ENCODE results near the gene NCR3LG1. TPM values are rescaled to one million over a fixed set of nuclear protein-coding genes. Genes with fewer than 3 reads are reported as not detected.

Gene NCR3LG1
- total and polyA plus RNA-seq, 9 of the 15 experiments (the other 6 are each of a cell fraction or from before 2014, with no cell fraction given): 4.1 to 39.8 (median 25.1) TPM

DNA sequence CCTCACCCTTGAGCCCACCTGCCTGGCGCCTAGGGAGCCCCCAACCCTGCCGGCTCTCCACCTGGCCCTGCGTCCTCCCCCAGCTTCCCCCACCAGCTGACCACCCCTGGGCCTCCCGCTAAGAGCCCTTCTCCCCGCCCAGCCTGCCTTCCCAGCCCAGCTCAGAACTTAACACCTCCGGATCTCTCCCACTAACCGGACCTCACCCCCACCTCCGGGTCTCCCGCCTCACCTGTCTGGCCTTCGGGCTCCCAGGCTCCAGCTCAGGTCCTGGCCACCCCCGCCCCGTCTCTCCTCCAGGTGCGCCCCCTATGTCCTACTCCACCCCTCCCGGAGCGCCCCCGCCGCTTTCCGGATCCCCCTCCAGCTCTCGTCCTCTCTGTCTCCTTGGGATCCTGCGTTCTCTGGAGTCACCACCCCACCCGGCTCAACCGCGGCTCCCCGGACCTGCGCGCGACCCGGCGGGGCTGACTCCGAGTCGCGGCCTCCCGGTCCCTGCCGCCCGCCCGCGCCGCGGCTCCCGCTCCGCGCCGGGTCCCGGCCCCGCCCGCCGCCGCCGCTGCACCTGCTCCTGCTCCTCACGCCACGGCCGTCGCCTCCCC, 37.1 kb downstream of the NCR3LG1 start, which contains the start of gene KCNJ11 (continued):
- TF ChIP-seq CREB1 (IDR thresholded peaks at IDR 0.05) (no peak), CREB1 (CRISPR knock-in tag; IDR thresholded peaks at IDR 0.05) (no peak), NRF1 (conservative IDR thresholded peaks at IDR 0.05 in 1 of 2, IDR thresholded peaks at IDR 0.05 in 1 of 2) (0 out of 4 replicates have a peak, but pooled peaks of 1 of the 2 experiments have one; percentile 36), ZNF785 (CRISPR knock-in tag; IDR thresholded peaks at IDR 0.05) (no peak), KLF10 (CRISPR knock-in tag; IDR thresholded peaks at IDR 0.05) (no peak), POLR2G (IDR thresholded peaks at IDR 0.05; ENCODE audit: low read depth, low read length) (0 out of 2 replicates have a peak, but pooled peaks have one; percentile 48), NBN (IDR thresholded peaks at IDR 0.05; ENCODE audit: low read depth) (no peak), TAF15 (IDR thresholded peaks at IDR 0.05; ENCODE audit: low read depth, low read length) (no peak), SETDB1 (IDR thresholded peaks at IDR 0.05; ENCODE audit: low read length) (no peak), TEAD1 (CRISPR knock-in tag; IDR thresholded peaks at IDR 0.05) (no peak), ETV5 (CRISPR knock-in tag; IDR thresholded peaks at IDR 0.05; ENCODE audit: low read depth) (no peak)
- TF ChIP-seq, protein P1, sequence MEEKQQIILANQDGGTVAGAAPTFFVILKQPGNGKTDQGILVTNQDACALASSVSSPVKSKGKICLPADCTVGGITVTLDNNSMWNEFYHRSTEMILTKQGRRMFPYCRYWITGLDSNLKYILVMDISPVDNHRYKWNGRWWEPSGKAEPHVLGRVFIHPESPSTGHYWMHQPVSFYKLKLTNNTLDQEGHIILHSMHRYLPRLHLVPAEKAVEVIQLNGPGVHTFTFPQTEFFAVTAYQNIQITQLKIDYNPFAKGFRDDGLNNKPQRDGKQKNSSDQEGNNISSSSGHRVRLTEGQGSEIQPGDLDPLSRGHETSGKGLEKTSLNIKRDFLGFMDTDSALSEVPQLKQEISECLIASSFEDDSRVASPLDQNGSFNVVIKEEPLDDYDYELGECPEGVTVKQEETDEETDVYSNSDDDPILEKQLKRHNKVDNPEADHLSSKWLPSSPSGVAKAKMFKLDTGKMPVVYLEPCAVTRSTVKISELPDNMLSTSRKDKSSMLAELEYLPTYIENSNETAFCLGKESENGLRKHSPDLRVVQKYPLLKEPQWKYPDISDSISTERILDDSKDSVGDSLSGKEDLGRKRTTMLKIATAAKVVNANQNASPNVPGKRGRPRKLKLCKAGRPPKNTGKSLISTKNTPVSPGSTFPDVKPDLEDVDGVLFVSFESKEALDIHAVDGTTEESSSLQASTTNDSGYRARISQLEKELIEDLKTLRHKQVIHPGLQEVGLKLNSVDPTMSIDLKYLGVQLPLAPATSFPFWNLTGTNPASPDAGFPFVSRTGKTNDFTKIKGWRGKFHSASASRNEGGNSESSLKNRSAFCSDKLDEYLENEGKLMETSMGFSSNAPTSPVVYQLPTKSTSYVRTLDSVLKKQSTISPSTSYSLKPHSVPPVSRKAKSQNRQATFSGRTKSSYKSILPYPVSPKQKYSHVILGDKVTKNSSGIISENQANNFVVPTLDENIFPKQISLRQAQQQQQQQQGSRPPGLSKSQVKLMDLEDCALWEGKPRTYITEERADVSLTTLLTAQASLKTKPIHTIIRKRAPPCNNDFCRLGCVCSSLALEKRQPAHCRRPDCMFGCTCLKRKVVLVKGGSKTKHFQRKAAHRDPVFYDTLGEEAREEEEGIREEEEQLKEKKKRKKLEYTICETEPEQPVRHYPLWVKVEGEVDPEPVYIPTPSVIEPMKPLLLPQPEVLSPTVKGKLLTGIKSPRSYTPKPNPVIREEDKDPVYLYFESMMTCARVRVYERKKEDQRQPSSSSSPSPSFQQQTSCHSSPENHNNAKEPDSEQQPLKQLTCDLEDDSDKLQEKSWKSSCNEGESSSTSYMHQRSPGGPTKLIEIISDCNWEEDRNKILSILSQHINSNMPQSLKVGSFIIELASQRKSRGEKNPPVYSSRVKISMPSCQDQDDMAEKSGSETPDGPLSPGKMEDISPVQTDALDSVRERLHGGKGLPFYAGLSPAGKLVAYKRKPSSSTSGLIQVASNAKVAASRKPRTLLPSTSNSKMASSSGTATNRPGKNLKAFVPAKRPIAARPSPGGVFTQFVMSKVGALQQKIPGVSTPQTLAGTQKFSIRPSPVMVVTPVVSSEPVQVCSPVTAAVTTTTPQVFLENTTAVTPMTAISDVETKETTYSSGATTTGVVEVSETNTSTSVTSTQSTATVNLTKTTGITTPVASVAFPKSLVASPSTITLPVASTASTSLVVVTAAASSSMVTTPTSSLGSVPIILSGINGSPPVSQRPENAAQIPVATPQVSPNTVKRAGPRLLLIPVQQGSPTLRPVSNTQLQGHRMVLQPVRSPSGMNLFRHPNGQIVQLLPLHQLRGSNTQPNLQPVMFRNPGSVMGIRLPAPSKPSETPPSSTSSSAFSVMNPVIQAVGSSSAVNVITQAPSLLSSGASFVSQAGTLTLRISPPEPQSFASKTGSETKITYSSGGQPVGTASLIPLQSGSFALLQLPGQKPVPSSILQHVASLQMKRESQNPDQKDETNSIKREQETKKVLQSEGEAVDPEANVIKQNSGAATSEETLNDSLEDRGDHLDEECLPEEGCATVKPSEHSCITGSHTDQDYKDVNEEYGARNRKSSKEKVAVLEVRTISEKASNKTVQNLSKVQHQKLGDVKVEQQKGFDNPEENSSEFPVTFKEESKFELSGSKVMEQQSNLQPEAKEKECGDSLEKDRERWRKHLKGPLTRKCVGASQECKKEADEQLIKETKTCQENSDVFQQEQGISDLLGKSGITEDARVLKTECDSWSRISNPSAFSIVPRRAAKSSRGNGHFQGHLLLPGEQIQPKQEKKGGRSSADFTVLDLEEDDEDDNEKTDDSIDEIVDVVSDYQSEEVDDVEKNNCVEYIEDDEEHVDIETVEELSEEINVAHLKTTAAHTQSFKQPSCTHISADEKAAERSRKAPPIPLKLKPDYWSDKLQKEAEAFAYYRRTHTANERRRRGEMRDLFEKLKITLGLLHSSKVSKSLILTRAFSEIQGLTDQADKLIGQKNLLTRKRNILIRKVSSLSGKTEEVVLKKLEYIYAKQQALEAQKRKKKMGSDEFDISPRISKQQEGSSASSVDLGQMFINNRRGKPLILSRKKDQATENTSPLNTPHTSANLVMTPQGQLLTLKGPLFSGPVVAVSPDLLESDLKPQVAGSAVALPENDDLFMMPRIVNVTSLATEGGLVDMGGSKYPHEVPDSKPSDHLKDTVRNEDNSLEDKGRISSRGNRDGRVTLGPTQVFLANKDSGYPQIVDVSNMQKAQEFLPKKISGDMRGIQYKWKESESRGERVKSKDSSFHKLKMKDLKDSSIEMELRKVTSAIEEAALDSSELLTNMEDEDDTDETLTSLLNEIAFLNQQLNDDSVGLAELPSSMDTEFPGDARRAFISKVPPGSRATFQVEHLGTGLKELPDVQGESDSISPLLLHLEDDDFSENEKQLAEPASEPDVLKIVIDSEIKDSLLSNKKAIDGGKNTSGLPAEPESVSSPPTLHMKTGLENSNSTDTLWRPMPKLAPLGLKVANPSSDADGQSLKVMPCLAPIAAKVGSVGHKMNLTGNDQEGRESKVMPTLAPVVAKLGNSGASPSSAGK (IDR thresholded peaks at IDR 0.05): 0 out of 2 replicates have a peak, but pooled peaks have one; percentile 2
- TF ChIP-seq, protein P2, sequence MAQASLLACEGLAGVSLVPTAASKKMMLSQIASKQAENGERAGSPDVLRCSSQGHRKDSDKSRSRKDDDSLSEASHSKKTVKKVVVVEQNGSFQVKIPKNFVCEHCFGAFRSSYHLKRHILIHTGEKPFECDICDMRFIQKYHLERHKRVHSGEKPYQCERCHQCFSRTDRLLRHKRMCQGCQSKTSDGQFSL (CRISPR knock-in tag; IDR thresholded peaks at IDR 0.05): 0 out of 2 replicates have a peak, but pooled peaks have one; percentile 29
- TF ChIP-seq, protein P2 (tag; IDR thresholded peaks at IDR 0.05): 0 out of 4 replicates have a peak, but pooled peaks of 1 of the 2 experiments have one; percentile 4

Measured in K562 (cell line).